ENCODE measurements around the gene SMYD2.
A peak's percentile ranks its signal among the peaks of the same experiment; 100 is the strongest.

The SMYD2 gene

DNA sequence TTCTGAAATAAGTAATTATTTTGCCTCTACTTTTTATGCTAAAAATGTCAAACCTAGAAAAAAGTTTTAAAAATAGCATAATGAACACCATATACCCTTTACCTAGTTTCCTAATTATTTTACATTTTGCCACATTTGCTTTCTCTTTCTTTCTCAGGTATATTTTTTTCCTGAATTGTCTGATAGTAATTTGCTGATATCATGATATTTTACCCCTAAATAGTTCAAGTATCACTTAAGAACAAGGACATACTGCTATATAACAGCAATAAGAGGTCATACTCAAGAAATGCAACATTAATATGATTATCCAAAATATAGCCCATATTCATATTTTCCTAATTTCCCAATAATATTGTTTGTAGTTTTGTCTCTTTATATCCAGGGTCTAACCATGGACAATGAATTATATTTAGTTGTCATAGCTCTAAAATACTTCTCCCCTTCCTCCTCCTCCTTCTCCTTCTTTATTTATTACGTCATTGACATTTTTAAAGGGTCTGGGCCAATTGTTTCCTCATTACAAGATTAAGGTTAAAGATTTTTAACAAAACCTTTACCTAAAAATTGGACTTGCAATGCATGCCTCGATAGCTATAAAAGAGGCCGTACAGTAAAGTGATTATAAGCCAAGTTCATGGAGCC is 20.3 kb upstream of the SMYD2 start:
- no peak for DNase-seq (ENCODE audit: low spot score)
- TF ChIP-seq, protein P1, sequence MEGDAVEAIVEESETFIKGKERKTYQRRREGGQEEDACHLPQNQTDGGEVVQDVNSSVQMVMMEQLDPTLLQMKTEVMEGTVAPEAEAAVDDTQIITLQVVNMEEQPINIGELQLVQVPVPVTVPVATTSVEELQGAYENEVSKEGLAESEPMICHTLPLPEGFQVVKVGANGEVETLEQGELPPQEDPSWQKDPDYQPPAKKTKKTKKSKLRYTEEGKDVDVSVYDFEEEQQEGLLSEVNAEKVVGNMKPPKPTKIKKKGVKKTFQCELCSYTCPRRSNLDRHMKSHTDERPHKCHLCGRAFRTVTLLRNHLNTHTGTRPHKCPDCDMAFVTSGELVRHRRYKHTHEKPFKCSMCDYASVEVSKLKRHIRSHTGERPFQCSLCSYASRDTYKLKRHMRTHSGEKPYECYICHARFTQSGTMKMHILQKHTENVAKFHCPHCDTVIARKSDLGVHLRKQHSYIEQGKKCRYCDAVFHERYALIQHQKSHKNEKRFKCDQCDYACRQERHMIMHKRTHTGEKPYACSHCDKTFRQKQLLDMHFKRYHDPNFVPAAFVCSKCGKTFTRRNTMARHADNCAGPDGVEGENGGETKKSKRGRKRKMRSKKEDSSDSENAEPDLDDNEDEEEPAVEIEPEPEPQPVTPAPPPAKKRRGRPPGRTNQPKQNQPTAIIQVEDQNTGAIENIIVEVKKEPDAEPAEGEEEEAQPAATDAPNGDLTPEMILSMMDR (IDR thresholded peaks at IDR 0.05; ENCODE audit: extremely low read depth, missing control alignments) = no peak

DNA sequence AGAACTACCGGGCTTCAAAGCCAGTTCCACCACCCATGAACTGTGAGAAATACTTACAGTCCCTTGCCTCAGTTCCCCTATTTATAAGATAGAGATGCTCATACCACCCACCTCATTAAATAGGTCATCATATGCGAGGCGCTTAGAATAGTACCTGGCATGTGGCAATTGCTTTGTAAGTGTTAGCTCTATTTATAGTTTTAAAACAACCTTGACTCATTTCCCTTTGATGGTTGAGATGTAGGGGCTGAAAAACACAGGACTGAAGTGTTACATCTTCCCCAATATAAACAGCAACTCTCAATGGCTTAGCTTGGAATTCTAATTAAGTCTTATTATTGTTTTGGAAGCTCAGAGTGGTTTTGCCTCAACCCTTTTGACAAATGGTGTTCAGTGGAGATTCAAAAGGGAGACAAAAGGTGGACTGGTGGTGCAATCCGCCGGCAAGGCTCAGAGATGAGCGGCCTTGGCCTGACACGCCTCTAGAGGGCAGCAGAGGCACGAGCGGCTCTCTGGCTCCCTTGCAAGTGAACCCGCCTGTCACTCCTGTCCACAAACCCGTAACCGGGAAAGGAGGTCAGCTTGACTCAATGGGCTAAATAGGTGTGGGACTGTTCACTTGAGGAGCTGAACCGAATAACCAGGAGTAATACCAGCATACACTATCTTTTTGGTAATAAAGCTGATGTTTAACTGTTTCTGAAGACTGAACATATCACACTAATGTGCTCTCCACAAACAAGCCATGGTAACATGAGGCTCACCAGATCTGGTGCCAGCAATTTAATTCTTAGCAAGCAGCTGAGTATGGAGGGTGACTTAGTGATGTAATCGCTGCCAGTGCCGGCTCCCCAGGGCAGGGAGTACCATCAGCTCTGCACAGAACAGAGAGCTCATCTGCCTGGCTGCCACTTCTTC is 19.5 kb upstream of the SMYD2 start:
- DNase-seq (ENCODE audit: low spot score) = peak; percentile 67
- TF ChIP-seq, protein P1 (IDR thresholded peaks at IDR 0.05; ENCODE audit: extremely low read depth, missing control alignments) = peak; percentile 81

DNA sequence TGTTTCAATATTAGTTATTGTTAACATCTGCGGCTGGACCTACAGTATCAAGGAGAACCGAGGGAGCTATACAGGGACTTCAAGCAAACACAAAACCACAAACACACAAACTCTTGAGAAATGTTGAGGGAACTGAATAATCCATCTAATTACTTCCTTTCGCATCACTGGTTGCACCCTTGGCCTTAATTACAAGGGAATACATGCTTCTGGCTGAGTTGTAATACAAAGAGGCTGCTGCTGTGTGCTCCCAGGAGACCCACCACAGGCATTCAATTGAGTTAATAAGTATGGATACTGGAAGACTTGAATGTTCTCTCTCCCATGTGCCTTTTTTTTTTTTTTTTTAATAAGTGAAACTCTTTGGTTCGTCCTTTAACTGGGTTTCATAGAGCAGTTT is 16.8 kb upstream of the SMYD2 start:
- TF ChIP-seq, protein P1 (IDR thresholded peaks at IDR 0.05; ENCODE audit: extremely low read depth, missing control alignments) = no peak
- no peak for DNase-seq (ENCODE audit: low spot score)

DNA sequence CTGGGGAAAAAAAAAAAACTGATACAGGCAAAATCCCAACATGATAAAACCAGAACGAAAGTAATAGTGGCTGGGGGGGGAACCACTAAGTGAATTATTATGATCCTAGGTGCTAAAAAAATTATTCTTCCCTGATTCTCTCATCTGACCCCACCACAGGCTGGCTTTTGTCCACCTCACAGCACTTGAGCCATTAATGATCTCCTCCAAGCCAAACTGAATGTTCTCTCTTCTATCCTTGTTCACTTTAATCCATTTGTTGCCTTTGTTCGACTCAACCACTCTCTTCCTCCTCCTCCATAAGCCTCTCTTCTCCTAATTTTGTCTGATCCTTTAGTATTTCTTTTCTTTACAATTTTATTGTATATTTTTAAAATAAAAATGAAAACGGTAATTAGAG is 16.0 kb upstream of the SMYD2 start:
- TF ChIP-seq, protein P1 (IDR thresholded peaks at IDR 0.05; ENCODE audit: extremely low read depth, missing control alignments) = no peak
- no peak for DNase-seq (ENCODE audit: low spot score)

DNA sequence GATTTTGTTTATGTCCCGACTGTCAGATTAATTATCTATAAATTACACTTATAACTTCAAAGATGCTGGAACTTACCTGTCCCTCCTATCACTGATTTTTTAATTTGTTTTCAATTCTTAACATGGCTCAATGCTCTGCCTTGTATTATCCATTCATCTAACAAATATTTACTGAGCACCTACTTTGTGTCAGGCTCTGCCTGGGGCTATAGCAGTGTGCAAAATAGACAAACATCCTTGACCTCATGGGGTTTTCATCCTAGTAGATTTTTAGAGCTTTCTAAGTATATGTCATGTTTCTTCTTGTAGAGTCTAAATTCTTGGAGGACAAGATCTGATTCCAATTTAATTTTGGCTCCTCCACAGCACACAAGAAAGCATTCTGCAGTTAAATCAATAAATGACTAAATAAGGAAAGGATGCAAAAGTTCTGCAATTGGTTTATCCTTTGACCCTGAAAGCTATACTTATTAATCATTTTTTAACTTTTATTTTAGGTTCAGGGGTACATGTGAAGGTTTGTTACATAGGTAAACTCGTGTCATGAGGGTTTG is 10.8 kb upstream of the SMYD2 start:
- no peak for DNase-seq (ENCODE audit: low spot score)
- TF ChIP-seq, protein P1 (IDR thresholded peaks at IDR 0.05; ENCODE audit: extremely low read depth, missing control alignments) = no peak

DNA sequence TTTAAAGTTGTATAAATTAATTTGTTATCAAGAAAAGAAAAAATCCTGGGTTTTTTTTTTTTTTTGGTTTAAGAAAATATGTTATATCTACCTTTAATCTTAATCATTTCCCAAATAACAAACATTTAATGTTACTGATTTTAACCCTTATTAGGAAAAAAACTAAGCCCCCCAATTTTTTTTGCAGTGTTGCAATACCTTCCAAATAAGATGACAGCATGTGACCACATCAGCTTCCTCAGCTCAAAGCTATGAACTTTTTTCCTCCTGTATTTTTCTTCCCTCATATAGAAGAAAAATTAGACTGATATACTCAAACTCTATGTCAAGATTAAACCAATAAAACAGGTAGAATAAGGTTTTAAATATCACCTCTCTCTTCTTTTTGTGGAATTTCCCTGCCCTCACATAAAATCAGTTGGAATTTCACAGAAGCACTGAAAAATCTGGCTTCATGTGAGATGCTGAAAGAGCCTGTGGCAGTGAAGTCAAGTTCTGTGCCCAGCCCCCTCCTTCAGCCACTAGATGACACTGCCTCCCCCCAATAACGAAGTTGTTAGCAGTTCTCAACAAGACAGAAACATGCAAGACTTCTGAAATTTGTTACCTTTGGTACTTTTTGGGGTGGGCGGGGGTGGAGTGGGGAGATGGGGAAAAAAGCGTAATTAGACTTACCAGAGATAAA is 9.6 kb upstream of the SMYD2 start:
- no peak for DNase-seq (ENCODE audit: low spot score)

More for the DNA sequence above, 9.6 kb upstream of the SMYD2 start:
- TF ChIP-seq, protein P1 (IDR thresholded peaks at IDR 0.05; ENCODE audit: extremely low read depth, missing control alignments) = no peak
